ENCODE measurements around the gene DAGLB.

DNA sequence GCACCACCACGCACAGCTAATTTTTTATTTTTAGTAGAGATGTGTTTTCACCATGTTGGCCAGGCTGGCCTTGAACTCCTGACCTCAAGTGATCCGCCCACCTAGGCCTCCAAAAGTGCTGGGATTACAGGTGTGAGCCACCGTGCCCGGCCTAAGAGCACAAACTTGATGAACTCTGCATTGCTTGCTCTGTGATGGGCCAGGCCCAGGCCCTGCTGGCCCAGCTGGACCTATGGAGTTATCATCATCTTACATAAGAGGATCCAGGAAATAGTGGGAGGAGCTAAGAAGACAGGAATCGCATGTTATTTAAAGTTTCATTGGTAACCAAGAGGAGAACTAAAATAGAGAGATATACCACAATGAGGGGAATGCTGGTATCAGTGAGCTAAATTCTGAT is 86.9 kb downstream of the DAGLB start:
- TF ChIP-seq BHLHE40 (IDR thresholded peaks at IDR 0.05; ENCODE audit: borderline replicate concordance) (no peak), FOXM1 (IDR thresholded peaks at IDR 0.05; ENCODE audit: borderline replicate concordance) (no peak), SUZ12 (IDR thresholded peaks at IDR 0.05) (no peak), FOXA1 (IDR thresholded peaks at IDR 0.05) (no peak), FOXK2 (IDR thresholded peaks at IDR 0.05) (no peak), SP1 (IDR thresholded peaks at IDR 0.05) (no peak), LEF1 (IDR thresholded peaks at IDR 0.05; ENCODE audit: borderline replicate concordance) (no peak), ZNF384 (IDR thresholded peaks at IDR 0.05) (no peak), ELF4 (IDR thresholded peaks at IDR 0.05) (no peak), ARNT (IDR thresholded peaks at IDR 0.05) (no peak), CTBP1 (IDR thresholded peaks at IDR 0.05; ENCODE audit: borderline replicate concordance) (no peak), TARDBP (IDR thresholded peaks at IDR 0.05) (no peak), L3MBTL2 (conservative IDR thresholded peaks at IDR 0.05) (no peak)
- TF ChIP-seq, protein P1, sequence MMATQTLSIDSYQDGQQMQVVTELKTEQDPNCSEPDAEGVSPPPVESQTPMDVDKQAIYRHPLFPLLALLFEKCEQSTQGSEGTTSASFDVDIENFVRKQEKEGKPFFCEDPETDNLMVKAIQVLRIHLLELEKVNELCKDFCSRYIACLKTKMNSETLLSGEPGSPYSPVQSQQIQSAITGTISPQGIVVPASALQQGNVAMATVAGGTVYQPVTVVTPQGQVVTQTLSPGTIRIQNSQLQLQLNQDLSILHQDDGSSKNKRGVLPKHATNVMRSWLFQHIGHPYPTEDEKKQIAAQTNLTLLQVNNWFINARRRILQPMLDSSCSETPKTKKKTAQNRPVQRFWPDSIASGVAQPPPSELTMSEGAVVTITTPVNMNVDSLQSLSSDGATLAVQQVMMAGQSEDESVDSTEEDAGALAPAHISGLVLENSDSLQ (IDR thresholded peaks at IDR 0.05) = no peak

All from HEK293T (cell line).